ENCODE measurements around the gene RTF1. TPM values are rescaled to one million over a fixed set of nuclear protein-coding genes. Genes with fewer than 3 reads are reported as not detected.

Gene RTF1
- polyA plus RNA-seq, 1 donor = 42.0 TPM

GRCh38 chr15:41486286-41486685 is 69.4 kb downstream of the RTF1 start:
- H3K27ac ChIP-seq (ENCODE audit: low read length) = no peak overlapping the region
- H3K4me3 ChIP-seq (ENCODE audit: low read length) = no peak overlapping the region
- H3K9me3 ChIP-seq (ENCODE audit: control insufficient read depth, low read depth, low read length) = no peaks in the 10 kb centered on the region
- peaks cover 7% of the 10 kb centered on the region for H3K36me3 ChIP-seq (ENCODE audit: control insufficient read depth, insufficient read depth, low read length)
- no peaks in the 10 kb centered on the region for H3K27me3 ChIP-seq (ENCODE audit: control insufficient read depth, insufficient read depth, low read length)
- no peak for DNase-seq
- no CpG with 5 or more reads among the region's 43 CpGs for WGBS (ENCODE audit: insufficient coverage, low lambda C conversion rate)
- H3K4me1 ChIP-seq (ENCODE audit: control insufficient read depth, insufficient read depth, low read length) = peaks cover 34% of the 10 kb centered on the region

- peaks cover 3% of the 10 kb centered on the region for H3K36me3 ChIP-seq (ENCODE audit: control insufficient read depth, insufficient read depth, low read length)
- WGBS (ENCODE audit: insufficient coverage, low lambda C conversion rate) = 40% methylated on average over 1 of the region's 9 CpGs
- no peak overlapping the region for H3K4me3 ChIP-seq (ENCODE audit: low read length)
- no peaks in the 10 kb centered on the region for H3K27me3 ChIP-seq (ENCODE audit: control insufficient read depth, insufficient read depth, low read length)
- H3K9me3 ChIP-seq (ENCODE audit: control insufficient read depth, low read depth, low read length) = no peaks in the 10 kb centered on the region
- H3K27ac ChIP-seq (ENCODE audit: low read length) = no peak overlapping the region
- peaks cover 33% of the 10 kb centered on the region for H3K4me1 ChIP-seq (ENCODE audit: control insufficient read depth, insufficient read depth, low read length)
- DNase-seq = peak in 1 of 2 donors; percentile 73
Observed at GRCh38 chr15:41487381-41487780, 70.5 kb downstream of the RTF1 start.

- no peak overlapping the region for H3K27ac ChIP-seq (ENCODE audit: low read length)
- no CpG with 5 or more reads among the region's 2 CpGs for WGBS (ENCODE audit: insufficient coverage, low lambda C conversion rate)
- H3K9me3 ChIP-seq (ENCODE audit: control insufficient read depth, low read depth, low read length) = no peaks in the 10 kb centered on the region
- no peak overlapping the region for H3K4me3 ChIP-seq (ENCODE audit: low read length)
- no peak for DNase-seq
- H3K4me1 ChIP-seq (ENCODE audit: control insufficient read depth, insufficient read depth, low read length) = peaks cover 32% of the 10 kb centered on the region
- no peaks in the 10 kb centered on the region for H3K27me3 ChIP-seq (ENCODE audit: control insufficient read depth, insufficient read depth, low read length)
- peaks cover 3% of the 10 kb centered on the region for H3K36me3 ChIP-seq (ENCODE audit: control insufficient read depth, insufficient read depth, low read length)
Observed at GRCh38 chr15:41487802-41488201, 70.9 kb downstream of the RTF1 start.

GRCh38 chr15:41489641-41490040 is 72.7 kb downstream of the RTF1 start:
- peaks cover 5% of the 10 kb centered on the region for H3K27me3 ChIP-seq (ENCODE audit: control insufficient read depth, insufficient read depth, low read length)
- H3K9me3 ChIP-seq (ENCODE audit: control insufficient read depth, low read depth, low read length) = no peaks in the 10 kb centered on the region
- WGBS (ENCODE audit: insufficient coverage, low lambda C conversion rate) = no CpG with 5 or more reads among the region's 2 CpGs
- DNase-seq = no peak
- H3K36me3 ChIP-seq (ENCODE audit: control insufficient read depth, insufficient read depth, low read length) = no peaks in the 10 kb centered on the region
- H3K27ac ChIP-seq (ENCODE audit: low read length) = no peak overlapping the region
- H3K4me3 ChIP-seq (ENCODE audit: low read length) = no peak overlapping the region
- peaks cover 21% of the 10 kb centered on the region for H3K4me1 ChIP-seq (ENCODE audit: control insufficient read depth, insufficient read depth, low read length)

- H3K4me3 ChIP-seq (ENCODE audit: low read length) = no peak overlapping the region
- no peaks in the 10 kb centered on the region for H3K9me3 ChIP-seq (ENCODE audit: control insufficient read depth, low read depth, low read length)
- peaks cover 21% of the 10 kb centered on the region for H3K4me1 ChIP-seq (ENCODE audit: control insufficient read depth, insufficient read depth, low read length)
- peak in 1 of 2 donors; percentile 58 for DNase-seq
- H3K27ac ChIP-seq (ENCODE audit: low read length) = no peak overlapping the region
- H3K27me3 ChIP-seq (ENCODE audit: control insufficient read depth, insufficient read depth, low read length) = peaks cover 12% of the 10 kb centered on the region
- no CpG with 5 or more reads among the region's 4 CpGs for WGBS (ENCODE audit: insufficient coverage, low lambda C conversion rate)
- no peaks in the 10 kb centered on the region for H3K36me3 ChIP-seq (ENCODE audit: control insufficient read depth, insufficient read depth, low read length)
Observed at GRCh38 chr15:41490355-41490754, 73.5 kb downstream of the RTF1 start.

GRCh38 chr15:41491889-41492288 is 75.0 kb downstream of the RTF1 start:
- 80% methylated on average over 1 of the region's 4 CpGs for WGBS (ENCODE audit: insufficient coverage, low lambda C conversion rate)
- H3K27ac ChIP-seq (ENCODE audit: low read length) = peak overlapping the region; percentile 100
- H3K4me1 ChIP-seq (ENCODE audit: control insufficient read depth, insufficient read depth, low read length) = peaks cover 29% of the 10 kb centered on the region
- H3K4me3 ChIP-seq (ENCODE audit: low read length) = no peak overlapping the region
- no peaks in the 10 kb centered on the region for H3K36me3 ChIP-seq (ENCODE audit: control insufficient read depth, insufficient read depth, low read length)
- no peak for DNase-seq
- peaks cover 23% of the 10 kb centered on the region for H3K27me3 ChIP-seq (ENCODE audit: control insufficient read depth, insufficient read depth, low read length)
- H3K9me3 ChIP-seq (ENCODE audit: control insufficient read depth, low read depth, low read length) = no peaks in the 10 kb centered on the region

- Histone ChIP-seq H3K4me3 (ENCODE audit: low read length) (peak overlapping the region; percentile 64), H3K27ac (ENCODE audit: low read length) (peak overlapping the region; percentile 100), H3K27me3 (ENCODE audit: control insufficient read depth, insufficient read depth, low read length) (peaks cover 23% of the 10 kb centered on the region), H3K4me1 (ENCODE audit: control insufficient read depth, insufficient read depth, low read length) (peaks cover 29% of the 10 kb centered on the region), H3K36me3 (ENCODE audit: control insufficient read depth, insufficient read depth, low read length) (no peaks in the 10 kb centered on the region), H3K9me3 (ENCODE audit: control insufficient read depth, low read depth, low read length) (no peaks in the 10 kb centered on the region)
- WGBS (ENCODE audit: insufficient coverage, low lambda C conversion rate) = no CpG with 5 or more reads among the region's 15 CpGs
- peak in 1 of 2 donors; percentile 69 for DNase-seq
Observed at GRCh38 chr15:41492597-41493204, 75.8 kb downstream of the RTF1 start.

- H3K4me3 ChIP-seq (ENCODE audit: low read length) = peak within 1 kb of the TSS; percentile 76
- peak within 1 kb of the TSS; percentile 100 for H3K27ac ChIP-seq (ENCODE audit: low read length)
- no peaks in the 10 kb centered on the region for H3K9me3 ChIP-seq (ENCODE audit: control insufficient read depth, low read depth, low read length)
- H3K36me3 ChIP-seq (ENCODE audit: control insufficient read depth, insufficient read depth, low read length) = peaks cover 1% of the 10 kb centered on the region
- H3K4me1 ChIP-seq (ENCODE audit: control insufficient read depth, insufficient read depth, low read length) = peaks cover 26% of the 10 kb centered on the region
- WGBS (ENCODE audit: insufficient coverage, low lambda C conversion rate) = no CpG with 5 or more reads among the region's 60 CpGs
- DNase-seq = peak; percentile 93 to 98
- peaks cover 23% of the 10 kb centered on the region for H3K27me3 ChIP-seq (ENCODE audit: control insufficient read depth, insufficient read depth, low read length)
Observed at GRCh38 chr15:41493205-41493901, 76.5 kb downstream of the RTF1 start, which contains the start of gene ITPKA. ITPKA (plus strand) TSS chr15:41493874; CDS start chr15:41493928, 54 bp downstream.

- Histone ChIP-seq H3K27ac (ENCODE audit: low read length) (peak overlapping the region; percentile 96), H3K27me3 (ENCODE audit: control insufficient read depth, insufficient read depth, low read length) (peaks cover 23% of the 10 kb centered on the region), H3K4me1 (ENCODE audit: control insufficient read depth, insufficient read depth, low read length) (peaks cover 26% of the 10 kb centered on the region), H3K9me3 (ENCODE audit: control insufficient read depth, low read depth, low read length) (no peaks in the 10 kb centered on the region), H3K4me3 (ENCODE audit: low read length) (peak overlapping the region; percentile 76), H3K36me3 (ENCODE audit: control insufficient read depth, insufficient read depth, low read length) (peaks cover 2% of the 10 kb centered on the region)
- no peak for DNase-seq
- no CpG with 5 or more reads among the region's 41 CpGs for WGBS (ENCODE audit: insufficient coverage, low lambda C conversion rate)
Observed at GRCh38 chr15:41493902-41494189, 77.0 kb downstream of the RTF1 start.

GRCh38 chr15:41494190-41494921 is 77.5 kb downstream of the RTF1 start:
- Histone ChIP-seq H3K4me1 (ENCODE audit: control insufficient read depth, insufficient read depth, low read length) (peaks cover 26% of the 10 kb centered on the region), H3K36me3 (ENCODE audit: control insufficient read depth, insufficient read depth, low read length) (peaks cover 2% of the 10 kb centered on the region), H3K9me3 (ENCODE audit: control insufficient read depth, low read depth, low read length) (no peaks in the 10 kb centered on the region), H3K27ac (ENCODE audit: low read length) (peak overlapping the region; percentile 96), H3K4me3 (ENCODE audit: low read length) (peak overlapping the region; percentile 76), H3K27me3 (ENCODE audit: control insufficient read depth, insufficient read depth, low read length) (peaks cover 23% of the 10 kb centered on the region)
- WGBS (ENCODE audit: insufficient coverage, low lambda C conversion rate) = no CpG with 5 or more reads among the region's 77 CpGs
- DNase-seq = peak in 1 of 2 donors; percentile 68
